Vagina (tissue), 2 donors: Measurements from ENCODE around the gene PRICKLE1. TPM values are rescaled to one million over a fixed set of nuclear protein-coding genes. Genes with fewer than 3 reads are reported as not detected.

ENCODE experiments used
- DNase-seq, 2 donors: peaks; one replicate each; pipeline ENCODE4 v3.0.0-alpha.2; 2017; ENCODE audit errors: extremely low spot score in 2 of 2
- H3K27ac ChIP-seq: fragments of 200-600 bp; sonication (generic); one replicate; pipeline ENCODE4 v1.5.1; 2019
- H3K27me3 ChIP-seq: fragments of 200-600 bp; sonication (generic); one replicate; pipeline ENCODE4 v1.5.1; 2019
- H3K36me3 ChIP-seq, 2 donors: fragments of 200-600 bp; sonication (generic); one replicate each; pipeline ENCODE4 v1.5.1; 2017 to 2019
- H3K4me1 ChIP-seq: fragments of 200-600 bp; sonication (generic); one replicate; pipeline ENCODE4 v1.5.1; 2019
- H3K4me3 ChIP-seq, 2 donors: fragments of 200-600 bp; sonication (generic); 1 replicate in 1 of 2; 2 replicates in 1 of 2; pipeline ENCODE4 v1.5.1; 2016 to 2019
- H3K9me3 ChIP-seq: fragments of 200-600 bp; sonication (generic); one replicate; pipeline ENCODE4 v1.5.1; 2019
- POLR2A ChIP-seq, 2 donors: fragments of 450-650 bp; IDR thresholded peaks; one replicate each; pipeline ENCODE4 v1.6.1; 2017; ENCODE audit warnings: antibody characterized with exemption in 2 of 2, mild to moderate bottlenecking in 2 of 2, moderate library complexity in 2 of 2
- POLR2AphosphoS5 ChIP-seq, 2 donors: sonication (generic); formaldehyde crosslinking; IDR thresholded peaks; one replicate each; pipeline ENCODE4 v1.9.0; 2017; ENCODE audit warnings: antibody characterized with exemption in 2 of 2, mild to moderate bottlenecking in 2 of 2, low read depth in 1 of 2; ENCODE audit not compliant: insufficient read depth in 1 of 2
- intact Hi-C: fragments of 100-400 bp; cut with DNase I; formaldehyde crosslinking; loops from one replicate; pipeline ENCODE4 v1.15.1; 2023
- total RNA-seq: library from RNA; depleted of rRNA; stranded (reverse); fragments of >200 nt; gene quantifications from one replicate; pipeline ENCODE4 v1.2.3, GENCODE V29; 2016
- TF ChIP-seq, protein P1 (sequence below), 3 experiments: fragments of 450-650 bp in 2 of 3; fragments of 200-600 bp in 1 of 3; sonication (generic) in 1 of 3; IDR thresholded peaks; one replicate each; pipeline ENCODE4 v1.5.1; 2017 to 2019; ENCODE audit warnings: antibody characterized with exemption in 3 of 3, mild to moderate bottlenecking in 2 of 3, moderate library complexity in 2 of 3

The PRICKLE1 gene
- total RNA-seq, 1 donor from 2014 or later: 25.3 TPM

DNA sequence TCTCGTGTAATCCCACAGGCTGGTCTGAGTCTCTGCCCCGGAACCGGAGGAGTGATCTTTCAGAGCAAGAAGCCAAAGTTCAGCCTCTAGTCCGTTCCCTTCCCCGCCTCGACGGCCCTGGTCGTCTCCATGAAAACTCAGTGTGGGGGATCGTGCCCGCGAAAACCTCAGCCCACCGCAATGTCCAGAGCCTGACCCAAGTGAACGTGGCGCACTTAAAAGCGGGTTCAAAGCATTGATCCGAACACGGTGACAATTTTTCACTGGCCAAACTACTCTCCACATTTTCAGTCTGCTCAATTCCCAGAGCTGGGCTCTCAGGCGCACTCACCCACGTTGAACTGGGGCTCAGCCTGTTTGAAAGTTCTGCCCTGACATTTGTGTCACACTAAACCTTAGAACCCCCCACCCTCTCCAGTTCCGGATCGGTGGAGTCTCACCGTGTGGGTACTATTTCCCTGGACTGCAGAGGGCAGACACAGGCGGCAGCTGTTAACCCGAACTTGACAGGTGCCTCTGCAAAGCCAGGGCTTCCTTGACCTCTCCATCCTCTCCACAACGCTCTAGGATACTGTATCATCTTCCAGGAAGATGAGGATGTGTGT lies 886 bp upstream of the PRICKLE1 start:
- Histone ChIP-seq H3K4me3 (peak overlapping the region; percentile 88 to 93), H3K9me3 (no peaks in the 10 kb centered on the region), H3K27me3 (no peaks in the 10 kb centered on the region), H3K27ac (peak overlapping the region; percentile 59), H3K4me1 (peaks cover 37% of the 10 kb centered on the region), H3K36me3 (no peaks in the 10 kb centered on the region)
- intact Hi-C loops: no loop called here
- TF ChIP-seq, protein P1, sequence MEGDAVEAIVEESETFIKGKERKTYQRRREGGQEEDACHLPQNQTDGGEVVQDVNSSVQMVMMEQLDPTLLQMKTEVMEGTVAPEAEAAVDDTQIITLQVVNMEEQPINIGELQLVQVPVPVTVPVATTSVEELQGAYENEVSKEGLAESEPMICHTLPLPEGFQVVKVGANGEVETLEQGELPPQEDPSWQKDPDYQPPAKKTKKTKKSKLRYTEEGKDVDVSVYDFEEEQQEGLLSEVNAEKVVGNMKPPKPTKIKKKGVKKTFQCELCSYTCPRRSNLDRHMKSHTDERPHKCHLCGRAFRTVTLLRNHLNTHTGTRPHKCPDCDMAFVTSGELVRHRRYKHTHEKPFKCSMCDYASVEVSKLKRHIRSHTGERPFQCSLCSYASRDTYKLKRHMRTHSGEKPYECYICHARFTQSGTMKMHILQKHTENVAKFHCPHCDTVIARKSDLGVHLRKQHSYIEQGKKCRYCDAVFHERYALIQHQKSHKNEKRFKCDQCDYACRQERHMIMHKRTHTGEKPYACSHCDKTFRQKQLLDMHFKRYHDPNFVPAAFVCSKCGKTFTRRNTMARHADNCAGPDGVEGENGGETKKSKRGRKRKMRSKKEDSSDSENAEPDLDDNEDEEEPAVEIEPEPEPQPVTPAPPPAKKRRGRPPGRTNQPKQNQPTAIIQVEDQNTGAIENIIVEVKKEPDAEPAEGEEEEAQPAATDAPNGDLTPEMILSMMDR (IDR thresholded peaks at IDR 0.05): no peak
- TF ChIP-seq POLR2AphosphoS5 (IDR thresholded peaks at IDR 0.05; ENCODE audit: insufficient read depth in 1 of 2, low read depth in 1 of 2) (no peak), POLR2A (IDR thresholded peaks at IDR 0.05) (no peak)
- no peak for DNase-seq

DNA sequence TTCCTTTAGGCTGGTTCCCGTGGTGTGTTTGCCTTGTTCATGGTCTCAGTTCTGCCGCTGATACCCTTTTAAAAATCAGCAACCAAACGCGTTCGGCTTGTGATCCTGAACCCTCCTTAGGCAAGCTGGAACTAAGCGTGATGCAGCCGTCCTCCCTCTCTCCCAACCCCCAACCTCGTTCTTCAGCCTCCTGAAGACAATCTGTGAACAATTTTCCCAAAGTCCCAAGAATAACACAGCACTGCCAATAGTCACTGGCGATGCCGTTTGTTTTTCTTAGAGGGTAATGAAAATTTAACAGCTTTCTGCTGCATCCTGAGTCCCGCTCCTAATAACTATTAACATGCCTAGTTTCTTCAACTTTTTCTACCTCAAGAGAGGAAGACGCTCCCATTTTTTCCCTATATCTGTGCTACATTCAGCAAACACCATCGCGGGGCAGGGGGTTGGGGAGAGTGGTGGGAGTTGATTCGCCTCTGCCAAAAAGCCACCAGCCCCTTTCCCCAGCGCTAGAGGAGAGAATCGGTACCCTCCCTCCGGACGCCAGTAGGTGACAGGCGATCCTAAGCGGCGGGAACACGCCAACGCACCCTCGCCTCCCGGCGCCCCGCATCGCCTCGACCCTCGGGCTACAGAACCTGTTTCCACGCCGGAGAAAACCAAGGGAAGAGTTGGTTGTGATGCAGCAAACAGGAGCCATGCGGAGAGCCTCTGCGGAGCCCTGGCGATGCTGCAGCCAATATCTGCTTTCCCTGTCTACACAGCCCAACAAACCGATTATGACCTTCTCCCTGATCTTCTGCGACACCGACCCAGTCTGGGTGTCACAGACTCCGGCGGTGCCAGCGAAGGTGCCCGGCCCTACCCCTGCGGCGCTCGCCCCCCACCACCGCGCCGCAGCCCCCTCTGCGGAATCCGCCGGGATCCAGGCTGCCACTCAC lies 752 bp downstream of the PRICKLE1 start:
- DNase-seq: no peak

DNA sequence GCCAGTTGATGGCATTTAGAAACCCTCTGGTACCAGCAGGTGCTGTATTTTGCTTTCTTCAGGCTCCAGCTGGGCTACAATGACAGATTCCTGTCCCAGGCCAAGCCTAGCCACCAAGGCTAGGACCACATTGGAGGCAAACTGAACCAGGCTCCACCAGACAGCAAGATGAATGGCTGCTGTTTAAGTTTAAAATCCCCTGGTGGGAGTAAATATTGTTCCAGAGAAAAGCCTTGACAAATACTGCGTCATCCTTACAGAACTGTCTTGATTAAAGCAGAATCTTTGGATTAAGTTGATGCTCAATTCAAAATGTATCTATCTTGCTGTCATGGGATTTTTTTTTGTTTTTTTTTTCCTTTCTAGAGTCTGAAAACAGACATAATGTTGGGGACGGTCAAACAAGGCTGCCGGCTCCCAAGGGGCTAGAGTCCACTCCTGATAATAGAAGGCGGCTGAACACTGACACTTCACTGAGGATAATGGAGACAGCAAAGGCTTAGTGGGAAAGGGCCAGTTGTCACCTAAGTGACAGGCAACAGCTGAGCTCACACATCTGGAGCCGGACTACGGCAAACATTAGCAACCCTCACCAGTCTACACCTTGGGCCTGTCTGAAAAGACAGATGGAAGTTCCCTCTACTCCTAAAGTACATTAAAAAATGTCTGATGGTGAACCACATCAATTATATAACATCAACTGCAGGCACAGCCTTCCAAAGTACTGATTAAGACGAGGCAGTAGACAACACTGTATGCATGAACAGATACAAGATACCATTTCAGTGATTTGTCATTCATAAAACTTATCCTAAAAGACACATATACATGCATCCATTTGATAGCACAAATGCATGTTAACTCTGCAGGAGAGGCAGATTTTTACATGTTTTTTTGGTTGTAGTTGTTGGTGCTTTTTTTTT lies 1.7 kb downstream of the PRICKLE1 start:
- TF ChIP-seq POLR2A (IDR thresholded peaks at IDR 0.05): no peak
- TF ChIP-seq, protein P1 (IDR thresholded peaks at IDR 0.05): no peak
- TF ChIP-seq POLR2AphosphoS5 (IDR thresholded peaks at IDR 0.05; ENCODE audit: insufficient read depth in 1 of 2, low read depth in 1 of 2): no peak
- H3K36me3 ChIP-seq: no peaks in the 10 kb centered on the region
- H3K27me3 ChIP-seq: no peaks in the 10 kb centered on the region
- H3K9me3 ChIP-seq: no peaks in the 10 kb centered on the region
- H3K4me1 ChIP-seq: peaks cover 52% of the 10 kb centered on the region
- peak overlapping the region; percentile 88 to 93 for H3K4me3 ChIP-seq
- H3K27ac ChIP-seq: peak overlapping the region; percentile 27
- intact Hi-C loops: loop anchor here (5.0 to 10.0 kb wide), 2 partner anchors 103 to 109 kb away; no protein-coding TSS in a partner anchor
- no peak for DNase-seq

More for the DNA sequence above, 752 bp downstream of the PRICKLE1 start:
- Histone ChIP-seq H3K27ac (peak overlapping the region; percentile 86), H3K27me3 (no peaks in the 10 kb centered on the region), H3K9me3 (no peaks in the 10 kb centered on the region), H3K36me3 (no peaks in the 10 kb centered on the region), H3K4me1 (peaks cover 47% of the 10 kb centered on the region), H3K4me3 (peak overlapping the region; percentile 88 to 93)
- TF ChIP-seq, protein P1 (IDR thresholded peaks at IDR 0.05): peak in 1 of 3 experiments; percentile 25
- TF ChIP-seq POLR2A (IDR thresholded peaks at IDR 0.05) (no peak), POLR2AphosphoS5 (IDR thresholded peaks at IDR 0.05; ENCODE audit: insufficient read depth in 1 of 2, low read depth in 1 of 2) (peak in 1 of 2 donors; percentile 26)
- intact Hi-C loops: loop anchor here (5.0 to 10.0 kb wide), 2 partner anchors 104 to 109 kb away; no protein-coding TSS in a partner anchor

DNA sequence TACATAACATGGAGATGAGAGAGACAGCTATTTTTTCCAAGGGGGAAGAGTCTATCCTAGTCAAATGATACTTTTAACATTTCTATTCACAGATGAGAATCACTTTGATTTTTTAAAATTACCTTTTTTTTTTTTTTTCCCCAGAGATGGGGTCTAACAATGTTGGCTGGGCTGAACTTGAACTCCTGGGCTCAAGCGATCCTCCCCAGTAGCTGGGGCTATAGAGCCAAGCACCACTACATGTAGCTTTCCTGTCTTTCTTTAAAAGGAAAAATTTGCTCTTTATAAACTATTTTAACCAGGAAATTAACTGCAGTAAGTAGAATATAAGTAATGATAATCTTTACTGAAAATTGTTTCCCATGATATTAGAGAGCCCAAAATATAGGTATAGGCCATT lies 3.3 kb downstream of the PRICKLE1 start:
- DNase-seq: no peak
- H3K27ac ChIP-seq: no peak overlapping the region
- intact Hi-C loops: loop anchor here (5.0 to 10.0 kb wide), 2 partner anchors 101 to 111 kb away; no protein-coding TSS in a partner anchor
- H3K27me3 ChIP-seq: no peaks in the 10 kb centered on the region
- H3K4me1 ChIP-seq: peaks cover 59% of the 10 kb centered on the region
- no peaks in the 10 kb centered on the region for H3K36me3 ChIP-seq
- no peak overlapping the region for H3K4me3 ChIP-seq
- no peak for TF ChIP-seq POLR2AphosphoS5 (IDR thresholded peaks at IDR 0.05; ENCODE audit: insufficient read depth in 1 of 2, low read depth in 1 of 2)
- TF ChIP-seq POLR2A (IDR thresholded peaks at IDR 0.05): no peak
- TF ChIP-seq, protein P1 (IDR thresholded peaks at IDR 0.05): no peak
- H3K9me3 ChIP-seq: no peaks in the 10 kb centered on the region
